Embryonic facial prominence (tissue), 1 donor: ENCODE data around the gene JAG2.

Experiments
- DNase-seq: peaks from one replicate; pipeline ENCODE4 v3.0.0-alpha.2; 2016; ENCODE audit errors: extremely low spot score

The JAG2 gene

GRCh38 chr14:105092171-105093037, 76.2 kb downstream of the JAG2 start:
- no peak for DNase-seq

DNA sequence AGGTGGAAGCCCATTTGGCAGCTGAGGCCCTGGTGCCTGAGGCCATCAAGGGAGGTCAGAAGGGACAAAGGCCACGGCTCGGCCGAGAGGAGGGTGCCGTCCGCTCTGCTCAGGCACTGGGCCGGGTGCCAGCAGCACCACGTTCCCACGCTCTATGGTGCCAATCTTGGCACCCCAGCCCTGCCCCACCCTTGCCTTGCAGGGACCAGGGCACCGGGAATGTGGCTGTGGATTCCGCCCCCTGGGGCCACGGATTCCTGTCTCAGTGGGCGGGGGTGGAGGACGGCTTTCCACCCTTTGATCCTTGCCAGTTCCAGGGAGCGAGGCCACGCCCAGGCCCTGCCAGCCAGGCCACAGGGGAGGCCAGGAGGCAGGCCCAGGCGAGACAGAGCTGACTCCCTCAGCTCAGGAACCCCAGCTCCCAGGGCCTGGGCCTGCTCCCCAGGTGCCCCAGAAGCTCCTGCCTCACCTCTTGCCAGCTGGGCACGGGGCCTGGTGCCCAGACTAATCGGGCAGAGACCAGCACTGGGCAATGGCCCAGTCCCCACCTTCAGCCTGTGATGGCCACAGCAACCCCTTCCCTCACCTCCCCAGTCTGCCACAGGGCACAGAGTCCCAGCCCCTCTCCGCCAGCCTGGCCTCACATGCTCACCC, 76.9 kb downstream of the JAG2 start:
- DNase-seq = no peak

GRCh38 chr14:105091054-105091516, 77.5 kb downstream of the JAG2 start:
- DNase-seq = no peak
